ENCODE results near the gene ERC1.

GRCh38 chr12:1083151-1083888 lies 92.3 kb downstream of the ERC1 start:
- TF ChIP-seq TCF7L2 (IDR thresholded peaks at IDR 0.05; ENCODE audit: low read depth, low read length) (no peak), CTCF (IDR thresholded peaks at IDR 0.05) (no peak), POLR2AphosphoS5 (IDR thresholded peaks at IDR 0.05; ENCODE audit: low read depth, low read length) (no peak), REST (IDR thresholded peaks at IDR 0.05; ENCODE audit: insufficient read depth in 1 of 2, low read depth in 2 of 2, low read length in 1 of 2) (no peak)
